H9 (cell line): ENCODE results near the gene RERE. TPM values are rescaled to one million over a fixed set of nuclear protein-coding genes. Genes with fewer than 3 reads are reported as not detected.

ENCODE experiments used
- DNase-seq: peaks from one replicate; pipeline ENCODE4 v3.0.0-alpha.2; 2017
- H2AFZ ChIP-seq: one replicate; pipeline ENCODE4 v1.6.1; 2013; ENCODE audit warnings: mild to moderate bottlenecking, low read length, control low read depth, moderate library complexity
- H2AK5ac ChIP-seq: 2 replicates; pipeline ENCODE4 v1.6.1; 2013; ENCODE audit warnings: low read length, control low read depth, mixed read lengths; ENCODE audit not compliant: insufficient read length
- H2BK120ac ChIP-seq: one replicate; pipeline ENCODE4 v1.6.1; 2013; ENCODE audit warnings: low read depth, mild to moderate bottlenecking, low read length, control low read depth, inconsistent platforms; ENCODE audit not compliant: poor library complexity, severe bottlenecking
- H2BK12ac ChIP-seq: 2 replicates; pipeline ENCODE4 v1.6.1; 2013; ENCODE audit warnings: low read length, control low read depth, mixed read lengths, low read depth; ENCODE audit not compliant: insufficient read length
- H2BK15ac ChIP-seq: 2 replicates; pipeline ENCODE4 v1.6.1; 2013; ENCODE audit warnings: low read depth, low read length, control low read depth
- H2BK20ac ChIP-seq: one replicate; pipeline ENCODE4 v1.6.1; 2013; ENCODE audit warnings: low read depth, mild to moderate bottlenecking, low read length, control low read depth, inconsistent platforms; ENCODE audit not compliant: poor library complexity, severe bottlenecking
- H2BK5ac ChIP-seq: 2 replicates; pipeline ENCODE4 v1.6.1; 2013; ENCODE audit warnings: low read length, control low read depth, mixed read lengths; ENCODE audit not compliant: insufficient read length
- H3K14ac ChIP-seq: 2 replicates; pipeline ENCODE4 v1.6.1; 2013; ENCODE audit warnings: low read length, control low read depth; ENCODE audit not compliant: insufficient read depth
- H3K18ac ChIP-seq: 2 replicates; pipeline ENCODE4 v1.6.1; 2013; ENCODE audit warnings: low read depth, mild to moderate bottlenecking, mixed read lengths, low read length, control low read depth; ENCODE audit not compliant: insufficient read length
- H3K23ac ChIP-seq: 2 replicates; pipeline ENCODE4 v1.6.1; 2013; ENCODE audit warnings: low read length, control low read depth, mixed read lengths, low read depth; ENCODE audit not compliant: insufficient read length
- H3K23me2 ChIP-seq: 2 replicates; pipeline ENCODE4 v1.6.1; 2013; ENCODE audit warnings: low read depth, mild to moderate bottlenecking, mixed read lengths, low read length, control low read depth; ENCODE audit not compliant: insufficient read length, poor library complexity, severe bottlenecking
- H3K27ac ChIP-seq: 2 replicates; pipeline ENCODE4 v1.5.1; 2013; ENCODE audit warnings: low read length, control low read depth, mixed read lengths, low read depth; ENCODE audit not compliant: insufficient read length
- H3K27me3 ChIP-seq: 2 replicates; pipeline ENCODE4 v1.6.1; 2013; ENCODE audit warnings: low read length, control low read depth, inconsistent platforms; ENCODE audit not compliant: insufficient read depth
- H3K4ac ChIP-seq: 2 replicates; pipeline ENCODE4 v1.6.1; 2013; ENCODE audit warnings: low read depth, mild to moderate bottlenecking, control low read depth, inconsistent platforms, low read length, moderate library complexity
- H3K4me1 ChIP-seq: 2 replicates; pipeline ENCODE4 v1.6.1; 2013; ENCODE audit warnings: low read length, control low read depth, inconsistent platforms; ENCODE audit not compliant: insufficient read depth
- H3K4me2 ChIP-seq: 2 replicates; pipeline ENCODE4 v1.6.1; 2013; ENCODE audit warnings: low read length, control low read depth, mixed read lengths; ENCODE audit not compliant: insufficient read length, insufficient read depth
- H3K56ac ChIP-seq: 2 replicates; pipeline ENCODE4 v1.6.1; 2013; ENCODE audit warnings: low read depth, mild to moderate bottlenecking, mixed read lengths, low read length, control low read depth; ENCODE audit not compliant: insufficient read length
- H3K79me1 ChIP-seq: 2 replicates; pipeline ENCODE4 v1.6.1; 2013; ENCODE audit warnings: low read depth, mild to moderate bottlenecking, moderate library complexity, low read length, control low read depth, inconsistent platforms; ENCODE audit not compliant: insufficient read depth, poor library complexity, severe bottlenecking
- H3K79me2 ChIP-seq: 2 replicates; pipeline ENCODE4 v1.6.1; 2013; ENCODE audit warnings: low read length, control low read depth, inconsistent platforms; ENCODE audit not compliant: insufficient read depth
- H3K9ac ChIP-seq: 2 replicates; pipeline ENCODE4 v1.6.1; 2013; ENCODE audit warnings: low read length, control low read depth, mixed read lengths; ENCODE audit not compliant: insufficient read length; ENCODE audit errors: extremely low read depth
- H3K9me3 ChIP-seq: one replicate; pipeline ENCODE4 v1.6.1; 2013; ENCODE audit warnings: low read depth, low read length, inconsistent platforms; ENCODE audit not compliant: control insufficient read depth
- H3T11ph ChIP-seq: one replicate; pipeline ENCODE4 v1.6.1; 2013; ENCODE audit warnings: mild to moderate bottlenecking, low read length, control low read depth, inconsistent platforms
- H4K20me1 ChIP-seq: one replicate; pipeline ENCODE4 v1.6.1; 2013; ENCODE audit not compliant: control insufficient read depth, insufficient read length, insufficient read depth
- H4K5ac ChIP-seq: 2 replicates; pipeline ENCODE4 v1.6.1; 2013; ENCODE audit warnings: low read depth, mild to moderate bottlenecking, mixed read lengths, low read length, control low read depth; ENCODE audit not compliant: insufficient read length
- H4K8ac ChIP-seq: replicated peaks from 2 replicates; pipeline ENCODE4 v1.6.1; 2013; ENCODE audit warnings: low read length, control low read depth, mixed read lengths, low read depth; ENCODE audit not compliant: insufficient read length
- H4K91ac ChIP-seq: 2 replicates; pipeline ENCODE4 v1.6.1; 2013; ENCODE audit warnings: low read depth, mild to moderate bottlenecking, moderate library complexity, mixed read lengths, low read length, control low read depth; ENCODE audit not compliant: insufficient read length
- H3K27ac Mint-ChIP-seq, 3 experiments: 2 replicates in 2 of 3; 3 replicates in 1 of 3; pipeline ENCODE4 v1.8.0; 2020 to 2021; ENCODE audit warnings: mixed read lengths in 3 of 3, mild to moderate bottlenecking in 1 of 3, moderate library complexity in 1 of 3
- H3K27me3 Mint-ChIP-seq: 2 replicates; pipeline ENCODE4 v1.8.0; 2021; ENCODE audit warnings: low read depth, mild to moderate bottlenecking, moderate library complexity, mixed read lengths
- H3K36me3 Mint-ChIP-seq, 3 experiments: 2 replicates in 2 of 3; 3 replicates in 1 of 3; pipeline ENCODE4 v1.8.0; 2020 to 2021; ENCODE audit warnings: low read depth in 3 of 3, mixed read lengths in 3 of 3; ENCODE audit not compliant: insufficient read depth in 1 of 3
- H3K4me1 Mint-ChIP-seq, 2 experiments: 2 replicates each; pipeline ENCODE4 v1.8.0; 2020; ENCODE audit warnings: mixed read lengths in 2 of 2
- H3K4me3 Mint-ChIP-seq, 2 experiments: 2 replicates in 1 of 2; 3 replicates in 1 of 2; pipeline ENCODE4 v1.8.0; 2020 to 2021; ENCODE audit warnings: mild to moderate bottlenecking in 2 of 2, mixed read lengths in 2 of 2, moderate library complexity in 1 of 2
- H3K9me3 Mint-ChIP-seq, 2 experiments: 2 replicates in 1 of 2; 3 replicates in 1 of 2; pipeline ENCODE4 v1.8.0; 2020; ENCODE audit warnings: mild to moderate bottlenecking in 2 of 2, mixed read lengths in 2 of 2, moderate library complexity in 1 of 2
- CTCF ChIP-seq: fragments of 200-600 bp; sonication (generic); conservative IDR thresholded peaks from 3 replicates; pipeline ENCODE4 v1.8.0; 2021; ENCODE audit warnings: antibody characterized with exemption, mild to moderate bottlenecking
- WGBS: extraction: QIAGEN DNeasy Blood & Tissue Kit; methylation state at CpG from one replicate; pipeline ENCODE4 v1.1.7; 2013; ENCODE audit warnings: missing lambda C conversion rate, low lambda C conversion rate, mixed read lengths; ENCODE audit not compliant: insufficient read length; ENCODE audit errors: extremely low coverage; 5-methylcytosine and 5-hydroxymethylcytosine counted together
- total RNA-seq: library from RNA; stranded (reverse); gene quantifications from 2 replicates; pipeline ENCODE4 v1.2.1, GENCODE V29; 2021

The RERE gene
- total RNA-seq, 1 experiment from 2014 or later, result 103 TPM

- no peak overlapping the region for H2BK5ac ChIP-seq
- H4K8ac ChIP-seq, result no peak overlapping the region
- no peaks in the 10 kb centered on the region for H4K20me1 ChIP-seq
- no CpG with 5 or more reads among the region's 12 CpGs for WGBS
- H3T11ph ChIP-seq, result no peak overlapping the region
- no peak overlapping the region for H3K23ac ChIP-seq
- no peak overlapping the region for H2BK12ac ChIP-seq
- no peaks in the 10 kb centered on the region for H3K79me1 ChIP-seq
- H3K23me2 ChIP-seq, result no peaks in the 10 kb centered on the region
- no peak overlapping the region for H2BK20ac ChIP-seq
- no peak overlapping the region for H4K5ac ChIP-seq
- H3K36me3 Mint-ChIP-seq, result peaks cover 51 to 74% (median 65%) of the 10 kb centered on the region in 3 experiments
- no peak overlapping the region for H3K14ac ChIP-seq
- no peaks in the 10 kb centered on the region for H3K9me3 Mint-ChIP-seq
- no peak overlapping the region for H2AK5ac ChIP-seq
- H3K9me3 ChIP-seq, result no peaks in the 10 kb centered on the region
- no peaks in the 10 kb centered on the region for H3K27me3 ChIP-seq
- no peak overlapping the region for H2BK120ac ChIP-seq
- H3K4me1 Mint-ChIP-seq, result peaks cover 23 to 40% of the 10 kb centered on the region in 2 experiments
- TF ChIP-seq CTCF, result peak; percentile 77
- H3K9ac ChIP-seq, result no peak overlapping the region
- H3K27me3 Mint-ChIP-seq, result no peaks in the 10 kb centered on the region; the same call in 1 of the 2 replicates
- peak overlapping the region in 2 of 3 experiments; percentile 49 to 85; a peak in 4 of 7 replicates for H3K27ac Mint-ChIP-seq
- no peak overlapping the region; a peak in 1 of 5 replicates for H3K4me3 Mint-ChIP-seq
- no peaks in the 10 kb centered on the region for H3K4me1 ChIP-seq
- no peak overlapping the region for H3K56ac ChIP-seq
- H3K27ac ChIP-seq, result no peak overlapping the region
- no peaks in the 10 kb centered on the region for H3K79me2 ChIP-seq
- no peak overlapping the region for H3K4me2 ChIP-seq
- no peak overlapping the region for H2AFZ ChIP-seq
- no peak for DNase-seq
- H4K91ac ChIP-seq, result no peak overlapping the region
- no peak overlapping the region for H3K4ac ChIP-seq
- H2BK15ac ChIP-seq, result no peak overlapping the region
- H3K18ac ChIP-seq, result no peak overlapping the region
Measured at GRCh38 chr1:8858888-8859706, 41.7 kb upstream of the RERE start.
